Trophoblast cell (in vitro differentiated cells and primary cell): ENCODE data around the gene ATG9A.

ENCODE experiments used
- DNase-seq, 2 donors: peaks; one replicate each; pipeline ENCODE4 v3.0.0-alpha.2; 2016
- H2AFZ ChIP-seq: 2 replicates; pipeline ENCODE4 v1.6.1; 2013; ENCODE audit warnings: low read length, moderate library complexity, mild to moderate bottlenecking; ENCODE audit not compliant: insufficient read depth, poor library complexity
- H2AK5ac ChIP-seq: 2 replicates; pipeline ENCODE4 v1.6.1; 2013; ENCODE audit warnings: mild to moderate bottlenecking, low read length
- H2BK120ac ChIP-seq: 2 replicates; pipeline ENCODE4 v1.6.1; 2013; ENCODE audit warnings: low read length, mild to moderate bottlenecking, moderate library complexity; ENCODE audit not compliant: insufficient read depth, poor library complexity
- H2BK12ac ChIP-seq: 2 replicates; pipeline ENCODE4 v1.6.1; 2013; ENCODE audit warnings: mild to moderate bottlenecking, low read length, moderate library complexity
- H2BK5ac ChIP-seq: 2 replicates; pipeline ENCODE4 v1.6.1; 2013; ENCODE audit warnings: low read length, low read depth, moderate library complexity, mild to moderate bottlenecking; ENCODE audit not compliant: poor library complexity
- H3K14ac ChIP-seq: 2 replicates; pipeline ENCODE4 v1.6.1; 2013; ENCODE audit warnings: mild to moderate bottlenecking, low read length
- H3K18ac ChIP-seq: 2 replicates; pipeline ENCODE4 v1.6.1; 2013; ENCODE audit warnings: mild to moderate bottlenecking, low read length
- H3K23ac ChIP-seq: 2 replicates; pipeline ENCODE4 v1.6.1; 2013; ENCODE audit warnings: low read length
- H3K27ac ChIP-seq: 2 replicates; pipeline ENCODE4 v1.5.1; 2013; ENCODE audit warnings: low read depth, mild to moderate bottlenecking, inconsistent platforms, low read length, moderate library complexity
- H3K27me3 ChIP-seq: 2 replicates; pipeline ENCODE4 v1.6.1; 2013; ENCODE audit warnings: inconsistent platforms, mild to moderate bottlenecking, low read length, moderate library complexity; ENCODE audit not compliant: insufficient read depth
- H3K36me3 ChIP-seq, 2 experiments: 1 replicate in 1 of 2; 2 replicates in 1 of 2; pipeline ENCODE4 v1.6.1; 2013; ENCODE audit warnings: low read length in 2 of 2, mild to moderate bottlenecking in 2 of 2, moderate library complexity in 1 of 2; ENCODE audit not compliant: insufficient read depth in 2 of 2, control insufficient read depth in 1 of 2
- H3K4ac ChIP-seq: 2 replicates; pipeline ENCODE4 v1.6.1; 2013; ENCODE audit warnings: low read depth, mild to moderate bottlenecking, low read length, moderate library complexity
- H3K4me1 ChIP-seq, 2 experiments: 1 replicate in 1 of 2; 2 replicates in 1 of 2; pipeline ENCODE4 v1.6.1; 2013; ENCODE audit warnings: low read length in 2 of 2, mild to moderate bottlenecking in 2 of 2, moderate library complexity in 1 of 2; ENCODE audit not compliant: insufficient read depth in 2 of 2, control insufficient read depth in 1 of 2
- H3K4me2 ChIP-seq: 2 replicates; pipeline ENCODE4 v1.6.1; 2013; ENCODE audit warnings: inconsistent platforms, mild to moderate bottlenecking, low read length, moderate library complexity
- H3K4me3 ChIP-seq: 2 replicates; pipeline ENCODE4 v1.5.1; 2013; ENCODE audit warnings: mild to moderate bottlenecking, low read depth, low read length, inconsistent platforms
- H3K79me1 ChIP-seq: one replicate; pipeline ENCODE4 v1.6.1; 2013; ENCODE audit warnings: low read length
- H3K79me2 ChIP-seq: 2 replicates; pipeline ENCODE4 v1.6.1; 2013; ENCODE audit warnings: low read length, mild to moderate bottlenecking; ENCODE audit not compliant: control insufficient read depth, insufficient read depth, poor library complexity
- H3K9ac ChIP-seq: 2 replicates; pipeline ENCODE4 v1.6.1; 2013; ENCODE audit warnings: mild to moderate bottlenecking, low read length
- H3K9me3 ChIP-seq: 2 replicates; pipeline ENCODE4 v1.6.1; 2013; ENCODE audit warnings: low read depth, mild to moderate bottlenecking, control low read depth, inconsistent platforms, low read length; ENCODE audit not compliant: insufficient read depth
- H4K12ac ChIP-seq: 2 replicates; pipeline ENCODE4 v1.6.1; 2013; ENCODE audit warnings: low read depth, mild to moderate bottlenecking, low read length, moderate library complexity
- H4K8ac ChIP-seq: 2 replicates; pipeline ENCODE4 v1.6.1; 2013; ENCODE audit warnings: low read depth, mild to moderate bottlenecking, low read length, moderate library complexity
- H4K91ac ChIP-seq: one replicate; pipeline ENCODE4 v1.6.1; 2013; ENCODE audit warnings: low read depth, mild to moderate bottlenecking, low read length, moderate library complexity
- WGBS: extraction: QIAGEN DNeasy Blood & Tissue Kit; methylation state at CpG from one replicate; pipeline ENCODE4 v1.1.7; 2013; ENCODE audit warnings: missing lambda C conversion rate; ENCODE audit not compliant: insufficient read length, insufficient coverage; ENCODE audit errors: extremely low coverage; 5-methylcytosine and 5-hydroxymethylcytosine counted together

ATG9A gene

GRCh38 chr2:219174146-219174545 lies 55.3 kb downstream of the ATG9A start:
- H2BK12ac ChIP-seq, result no peak overlapping the region
- DNase-seq, result no peak
- H3K14ac ChIP-seq, result no peak overlapping the region
- H3K4ac ChIP-seq, result no peak overlapping the region
- H3K4me2 ChIP-seq, result no peak overlapping the region
- no peak overlapping the region for H2BK120ac ChIP-seq
- H2AK5ac ChIP-seq, result no peak overlapping the region
- no peak overlapping the region for H4K91ac ChIP-seq
- H2BK5ac ChIP-seq, result no peak overlapping the region
- no peaks in the 10 kb centered on the region for H3K9me3 ChIP-seq
- H3K18ac ChIP-seq, result no peak overlapping the region
- peaks cover 14 to 18% of the 10 kb centered on the region in 2 experiments for H3K36me3 ChIP-seq
- no peak overlapping the region for H3K4me3 ChIP-seq
- H3K27ac ChIP-seq, result no peak overlapping the region
- no CpG with 5 or more reads among the region's 3 CpGs for WGBS
- no peak overlapping the region for H3K23ac ChIP-seq
- H3K27me3 ChIP-seq, result no peaks in the 10 kb centered on the region
- no peak overlapping the region for H3K9ac ChIP-seq
- no peak overlapping the region for H4K8ac ChIP-seq
- no peak overlapping the region for H2AFZ ChIP-seq
- peaks cover 20% of the 10 kb centered on the region for H3K79me1 ChIP-seq
- no peak overlapping the region for H4K12ac ChIP-seq
- H3K79me2 ChIP-seq, result peaks cover 7% of the 10 kb centered on the region
- H3K4me1 ChIP-seq, result peaks cover 3 to 11% of the 10 kb centered on the region in 2 experiments

GRCh38 chr2:219173176-219173575 lies 56.3 kb downstream of the ATG9A start:
- no peak for DNase-seq
- Histone ChIP-seq H2AK5ac (no peak overlapping the region), H3K9me3 (no peaks in the 10 kb centered on the region), H3K4me3 (no peak overlapping the region), H3K79me2 (peaks cover 2% of the 10 kb centered on the region), H2BK12ac (no peak overlapping the region), H2BK5ac (no peak overlapping the region), H3K4ac (no peak overlapping the region), H3K27ac (no peak overlapping the region), H2AFZ (no peak overlapping the region), H3K36me3 (peaks cover 14 to 18% of the 10 kb centered on the region in 2 experiments), H4K12ac (no peak overlapping the region), H4K8ac (no peak overlapping the region), H3K23ac (no peak overlapping the region), H3K18ac (no peak overlapping the region), H4K91ac (no peak overlapping the region), H3K4me1 (peaks cover 0 to 6% of the 10 kb centered on the region in 2 experiments), H3K27me3 (no peaks in the 10 kb centered on the region), H3K9ac (no peak overlapping the region), H3K4me2 (no peak overlapping the region), H3K79me1 (peaks cover 17% of the 10 kb centered on the region), H2BK120ac (no peak overlapping the region), H3K14ac (no peak overlapping the region)
- WGBS, result no CpG with 5 or more reads among the region's 6 CpGs

- no peak overlapping the region for H2BK120ac ChIP-seq
- no CpG with 5 or more reads among the region's 16 CpGs for WGBS
- H3K14ac ChIP-seq, result no peak overlapping the region
- H3K4ac ChIP-seq, result no peak overlapping the region
- H2AK5ac ChIP-seq, result no peak overlapping the region
- no peaks in the 10 kb centered on the region for H3K27me3 ChIP-seq
- no peaks in the 10 kb centered on the region for H3K79me2 ChIP-seq
- H3K4me2 ChIP-seq, result no peak overlapping the region
- peaks cover 13% of the 10 kb centered on the region for H3K79me1 ChIP-seq
- H2BK5ac ChIP-seq, result no peak overlapping the region
- DNase-seq, result no peak
- H3K23ac ChIP-seq, result no peak overlapping the region
- H3K9me3 ChIP-seq, result no peaks in the 10 kb centered on the region
- H2BK12ac ChIP-seq, result no peak overlapping the region
- no peak overlapping the region for H3K27ac ChIP-seq
- H3K4me3 ChIP-seq, result no peak overlapping the region
- H3K4me1 ChIP-seq, result peaks cover 0 to 6% of the 10 kb centered on the region in 2 experiments
- peaks cover 14 to 18% of the 10 kb centered on the region in 2 experiments for H3K36me3 ChIP-seq
- no peak overlapping the region for H3K18ac ChIP-seq
- no peak overlapping the region for H3K9ac ChIP-seq
- H4K8ac ChIP-seq, result no peak overlapping the region
- H4K12ac ChIP-seq, result no peak overlapping the region
- H4K91ac ChIP-seq, result no peak overlapping the region
- H2AFZ ChIP-seq, result no peak overlapping the region
Measured at GRCh38 chr2:219172231-219173154, 56.9 kb downstream of the ATG9A start.

GRCh38 chr2:219171231-219171651 lies 58.2 kb downstream of the ATG9A start:
- H4K8ac ChIP-seq, result peak overlapping the region; percentile 4

More at GRCh38 chr2:219171231-219171651, 58.2 kb downstream of the ATG9A start:
- no peak overlapping the region for H2BK120ac ChIP-seq
- H2AK5ac ChIP-seq, result peak overlapping the region; percentile 76
- H3K79me2 ChIP-seq, result no peaks in the 10 kb centered on the region
- peaks cover 14 to 18% of the 10 kb centered on the region in 2 experiments for H3K36me3 ChIP-seq
- H3K4me2 ChIP-seq, result no peak overlapping the region
- H3K14ac ChIP-seq, result no peak overlapping the region
- H3K9me3 ChIP-seq, result no peaks in the 10 kb centered on the region
- peak overlapping the region; percentile 7 for H4K91ac ChIP-seq
- H4K12ac ChIP-seq, result no peak overlapping the region
- no peak overlapping the region for H3K23ac ChIP-seq
- peaks cover 0 to 6% of the 10 kb centered on the region in 2 experiments for H3K4me1 ChIP-seq
- H3K27me3 ChIP-seq, result no peaks in the 10 kb centered on the region
- H2BK12ac ChIP-seq, result no peak overlapping the region
- DNase-seq, result peak; percentile 93 to 97
- no CpG with 5 or more reads among the region's 6 CpGs for WGBS
- H2BK5ac ChIP-seq, result no peak overlapping the region
- no peak overlapping the region for H3K4ac ChIP-seq
- H3K4me3 ChIP-seq, result no peak overlapping the region
- H2AFZ ChIP-seq, result no peak overlapping the region
- no peak overlapping the region for H3K18ac ChIP-seq
- no peak overlapping the region for H3K9ac ChIP-seq
- peaks cover 4% of the 10 kb centered on the region for H3K79me1 ChIP-seq
- peak overlapping the region; percentile 12 for H3K27ac ChIP-seq
